Upper lobe of left lung (tissue), 6 donors: Measurements from ENCODE around the gene ADAMTS2. TPM values are rescaled to one million over a fixed set of nuclear protein-coding genes. Genes with fewer than 3 reads are reported as not detected.

Experiments used
- ATAC-seq, 2 donors: fragments of 200-7000 bp; cut with Tn5 transposase; one replicate each; pipeline ENCODE4 v1.9.1; 2022; ENCODE audit warnings: mild to moderate bottlenecking in 2 of 2, moderate library complexity in 2 of 2; ENCODE audit not compliant: low FRiP score in 2 of 2
- DNase-seq, 2 donors: peaks; one replicate each; pipeline ENCODE4 v3.0.0-alpha.2; 2019 to 2020
- H3K27ac ChIP-seq, 4 donors: fragments of 200-600 bp; sonication (generic); one replicate each; pipeline ENCODE4 v1.5.1; 2016 to 2019
- H3K27me3 ChIP-seq, 4 donors: fragments of 200-600 bp; sonication (generic); one replicate each; pipeline ENCODE4 v1.5.1; 2017 to 2019
- H3K36me3 ChIP-seq, 4 donors: fragments of 200-600 bp; sonication (generic); one replicate each; pipeline ENCODE4 v1.5.1; 2016 to 2019
- H3K4me1 ChIP-seq, 4 donors: fragments of 200-600 bp; sonication (generic); one replicate each; pipeline ENCODE4 v1.5.1; 2018 to 2019
- H3K4me3 ChIP-seq, 4 donors: fragments of 200-600 bp; sonication (generic); one replicate each; pipeline ENCODE4 v1.5.1; 2017 to 2019; ENCODE audit warnings: mild to moderate bottlenecking in 2 of 4, moderate library complexity in 1 of 4
- H3K9me3 ChIP-seq, 4 donors: fragments of 200-600 bp; sonication (generic); one replicate each; pipeline ENCODE4 v1.5.1; 2018 to 2019
- CTCF ChIP-seq, 6 experiments: fragments of 450-650 bp in 4 of 6; fragments of 200-600 bp in 2 of 6; sonication (generic) in 2 of 6; IDR thresholded peaks; one replicate each; pipeline ENCODE4 v1.5.1; 2016 to 2019; ENCODE audit warnings: antibody characterized with exemption in 6 of 6
- EP300 ChIP-seq, 4 donors: sonication (generic); formaldehyde crosslinking; IDR thresholded peaks; one replicate each; pipeline ENCODE4 v1.5.1; 2017; ENCODE audit warnings: antibody characterized with exemption in 4 of 4, control low read depth in 2 of 4
- POLR2A ChIP-seq, 4 donors: fragments of 450-650 bp; IDR thresholded peaks; one replicate each; pipeline ENCODE4 v1.5.1; 2016 to 2017; ENCODE audit warnings: antibody characterized with exemption in 4 of 4, mild to moderate bottlenecking in 2 of 4
- POLR2AphosphoS5 ChIP-seq, 2 donors: sonication (generic); formaldehyde crosslinking; IDR thresholded peaks; one replicate each; pipeline ENCODE4 v1.5.1; 2017; ENCODE audit warnings: antibody characterized with exemption in 2 of 2
- WGBS, 2 donors: methylation state at CpG; one replicate each; pipeline ENCODE4 v1.1.5; 2017 to 2018; 5-methylcytosine and 5-hydroxymethylcytosine counted together
- total RNA-seq, 6 donors: library from RNA; depleted of rRNA in 4 of 6; stranded (reverse); fragments of >200 nt in 4 of 6; gene quantifications; one replicate each; pipeline versions ENCODE4 v1.1.0 to v1.2.1, GENCODE V29; 2016 to 2021
- donor health status: DM: no; HTN: no; CAD: no; lungs with moderate emphysema.
- donor health status: DM: no; HTN: yes; CAD: no; lungs with severe emphysema.

ADAMTS2 gene
- total RNA-seq, 6 donors from 2014 or later: 10.0 to 114 (median 25.7) TPM

GRCh38 chr5:179176166-179176565 lies 169.1 kb downstream of the ADAMTS2 start:
- no peaks in the 10 kb centered on the region for H3K9me3 ChIP-seq
- TF ChIP-seq EP300 (IDR thresholded peaks at IDR 0.05) (no peak), POLR2AphosphoS5 (IDR thresholded peaks at IDR 0.05) (no peak), POLR2A (IDR thresholded peaks at IDR 0.05) (no peak), CTCF (IDR thresholded peaks at IDR 0.05) (no peak)
- 74 to 80% methylated on average over 7 of the region's 7 CpGs for WGBS, 2 donors
- ATAC-seq: no peak
- no peaks in the 10 kb centered on the region for H3K36me3 ChIP-seq
- H3K27me3 ChIP-seq: no peaks in the 10 kb centered on the region
- no peak overlapping the region for H3K4me3 ChIP-seq
- no peak for DNase-seq
- no peak overlapping the region for H3K27ac ChIP-seq
- no peaks in the 10 kb centered on the region for H3K4me1 ChIP-seq

- Histone ChIP-seq H3K4me3 (no peak overlapping the region), H3K27me3 (no peaks in the 10 kb centered on the region), H3K4me1 (peaks cover 6% of the 10 kb centered on the region in 4 donors), H3K9me3 (no peaks in the 10 kb centered on the region), H3K27ac (no peak overlapping the region), H3K36me3 (no peaks in the 10 kb centered on the region)
- WGBS, 2 donors: 80 to 86% methylated on average over 10 to 20 of the region's 20 CpGs
- no peak for TF ChIP-seq POLR2A (IDR thresholded peaks at IDR 0.05)
- ATAC-seq (no peak), DNase-seq (no peak)
Measured at GRCh38 chr5:179171816-179172745, 173.2 kb downstream of the ADAMTS2 start.

- H3K27me3 ChIP-seq: no peaks in the 10 kb centered on the region
- DNase-seq (no peak), ATAC-seq (no peak)
- no peak overlapping the region for H3K4me3 ChIP-seq
- H3K36me3 ChIP-seq: no peaks in the 10 kb centered on the region
- 80 to 84% methylated on average over 10 to 12 of the region's 12 CpGs for WGBS, 2 donors
- H3K27ac ChIP-seq: no peak overlapping the region
- no peak for TF ChIP-seq EP300 (IDR thresholded peaks at IDR 0.05)
- TF ChIP-seq CTCF (IDR thresholded peaks at IDR 0.05): no peak
- TF ChIP-seq POLR2AphosphoS5 (IDR thresholded peaks at IDR 0.05): no peak
- TF ChIP-seq POLR2A (IDR thresholded peaks at IDR 0.05): no peak
- peaks cover 6 to 11% (median 10%) of the 10 kb centered on the region in 4 donors for H3K4me1 ChIP-seq
- H3K9me3 ChIP-seq: no peaks in the 10 kb centered on the region
Measured at GRCh38 chr5:179171251-179171815, 173.9 kb downstream of the ADAMTS2 start.

- H3K27me3 ChIP-seq: no peaks in the 10 kb centered on the region
- peaks cover 6 to 11% (median 10%) of the 10 kb centered on the region in 4 donors for H3K4me1 ChIP-seq
- no peak overlapping the region for H3K4me3 ChIP-seq
- H3K36me3 ChIP-seq: no peaks in the 10 kb centered on the region
- DNase-seq (no peak), ATAC-seq (no peak)
- no peak overlapping the region for H3K27ac ChIP-seq
- no peak for TF ChIP-seq CTCF (IDR thresholded peaks at IDR 0.05)
- TF ChIP-seq POLR2AphosphoS5 (IDR thresholded peaks at IDR 0.05): no peak
- TF ChIP-seq POLR2A (IDR thresholded peaks at IDR 0.05): no peak
- no peak for TF ChIP-seq EP300 (IDR thresholded peaks at IDR 0.05)
- no peaks in the 10 kb centered on the region for H3K9me3 ChIP-seq
- WGBS, 2 donors: 68 to 85% methylated on average over 6 of the region's 6 CpGs
Measured at GRCh38 chr5:179170606-179171005, 174.7 kb downstream of the ADAMTS2 start.

GRCh38 chr5:179169836-179170235 lies 175.4 kb downstream of the ADAMTS2 start:
- 80 to 96% methylated on average over 1 of the region's 1 CpG for WGBS, 2 donors
- DNase-seq: no peak
- TF ChIP-seq POLR2A (IDR thresholded peaks at IDR 0.05): no peak
- no peak for TF ChIP-seq EP300 (IDR thresholded peaks at IDR 0.05)
- TF ChIP-seq POLR2AphosphoS5 (IDR thresholded peaks at IDR 0.05): no peak
- TF ChIP-seq CTCF (IDR thresholded peaks at IDR 0.05): no peak
- Histone ChIP-seq H3K4me3 (no peak overlapping the region), H3K9me3 (no peaks in the 10 kb centered on the region), H3K27ac (no peak overlapping the region), H3K27me3 (no peaks in the 10 kb centered on the region), H3K4me1 (peaks cover 6 to 11% (median 10%) of the 10 kb centered on the region in 4 donors), H3K36me3 (no peaks in the 10 kb centered on the region)
- no peak for ATAC-seq
